NCI-H2196 treated with DMSO at 0.1 percent for 48 hours (cell line): ENCODE data around the gene CD40LG.

Experiments used
- DNase-seq: peaks from one replicate; lab custom pipeline; 2025; ENCODE audit not compliant: unreplicated experiment; lab: John Stamatoyannopoulos, UW

CD40LG gene

DNA sequence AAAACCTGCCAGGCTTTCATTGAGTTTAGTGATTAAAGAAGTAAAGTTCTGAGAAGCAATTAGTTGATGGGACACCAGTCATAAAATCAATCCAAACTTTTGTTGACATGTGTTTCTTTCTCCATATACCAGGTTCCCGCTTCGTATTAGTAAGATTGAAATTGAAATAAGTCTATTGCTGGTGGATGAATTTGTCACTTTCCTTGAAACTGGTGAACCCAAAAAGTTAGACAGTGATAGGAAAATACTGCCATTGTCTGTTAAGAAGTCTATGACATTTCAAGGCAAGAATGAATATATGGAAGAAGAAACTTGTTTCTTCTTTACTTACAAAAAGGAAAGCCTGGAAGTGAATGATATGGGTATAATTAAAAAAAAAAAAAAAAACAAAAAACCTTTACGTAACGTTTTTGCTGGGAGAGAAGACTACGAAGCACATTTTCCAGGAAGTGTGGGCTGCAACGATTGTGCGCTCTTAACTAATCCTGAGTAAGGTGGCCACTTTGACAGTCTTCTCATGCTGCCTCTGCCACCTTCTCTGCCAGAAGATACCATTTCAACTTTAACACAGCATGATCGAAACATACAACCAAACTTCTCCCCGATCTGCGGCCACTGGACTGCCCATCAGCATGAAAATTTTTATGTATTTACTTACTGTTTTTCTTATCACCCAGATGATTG, at the start of gene CD40LG:
CD40LG (plus strand) TSS at position 482 of the 684 bp plus-strand sequence; CDS start at position 573, 91 bp downstream.
- no peak for DNase-seq

DNA sequence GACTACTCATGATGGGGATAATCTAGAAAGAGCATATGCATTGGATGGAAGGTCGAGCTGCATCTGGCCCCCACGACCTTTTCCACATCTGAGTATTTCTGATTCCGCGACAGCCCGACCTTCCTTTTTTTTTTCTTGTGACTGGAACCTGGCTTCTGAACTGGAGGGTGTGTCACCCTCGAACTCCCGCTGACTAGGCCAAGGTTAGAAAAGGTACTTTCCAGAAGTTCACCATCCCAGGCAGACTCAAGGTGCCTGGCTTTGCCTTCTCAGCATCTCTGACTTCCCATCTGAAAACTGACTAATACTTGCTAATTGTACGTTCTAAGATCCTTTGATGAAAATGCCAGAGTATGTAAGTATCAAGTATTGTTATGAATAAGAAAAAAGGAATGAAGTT, 49.3 kb upstream of the CD40LG start:
- no peak for DNase-seq

DNA sequence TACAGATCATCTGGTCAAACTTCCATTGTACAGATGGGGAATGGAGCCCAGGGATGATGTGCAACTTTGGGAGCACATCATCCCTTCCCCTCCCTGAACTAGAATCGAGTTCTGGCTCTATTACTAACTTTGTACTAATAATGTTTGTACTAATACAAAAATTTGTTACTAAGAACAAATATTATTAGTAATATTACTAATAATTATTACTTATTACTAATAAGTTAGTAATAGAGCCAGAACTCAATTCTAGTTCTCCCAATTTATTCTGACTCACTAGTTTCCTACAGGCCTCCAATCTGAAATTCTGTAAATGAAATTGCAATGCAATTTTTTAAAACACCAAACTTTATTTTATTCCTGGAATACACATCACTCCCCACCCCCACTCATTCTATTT, 47.9 kb upstream of the CD40LG start:
- no peak for DNase-seq

DNA sequence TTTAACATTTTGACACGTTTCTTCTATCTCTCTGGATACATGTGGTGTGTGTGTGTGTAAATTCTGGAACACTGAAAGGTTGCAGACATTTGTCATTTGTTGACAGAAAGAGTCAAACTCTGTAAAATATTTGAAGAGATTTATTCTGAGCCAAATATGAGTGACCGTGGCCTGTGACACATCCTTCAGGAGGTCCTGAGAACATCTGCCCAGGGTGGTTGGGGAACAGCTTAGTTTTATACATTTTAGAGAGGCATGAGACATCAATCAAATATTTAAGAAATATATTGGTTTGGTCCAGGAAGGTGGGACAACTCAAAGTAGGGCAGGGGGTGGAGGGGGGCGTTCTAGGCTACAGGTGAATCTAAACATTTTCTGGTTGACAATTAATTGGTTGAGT, 40.7 kb upstream of the CD40LG start:
- DNase-seq, result no peak

GRCh38 chrX:136608295-136608933, 39.5 kb upstream of the CD40LG start:
- no peak for DNase-seq

GRCh38 chrX:136616987-136617685, 30.8 kb upstream of the CD40LG start:
- DNase-seq, result no peak

DNA sequence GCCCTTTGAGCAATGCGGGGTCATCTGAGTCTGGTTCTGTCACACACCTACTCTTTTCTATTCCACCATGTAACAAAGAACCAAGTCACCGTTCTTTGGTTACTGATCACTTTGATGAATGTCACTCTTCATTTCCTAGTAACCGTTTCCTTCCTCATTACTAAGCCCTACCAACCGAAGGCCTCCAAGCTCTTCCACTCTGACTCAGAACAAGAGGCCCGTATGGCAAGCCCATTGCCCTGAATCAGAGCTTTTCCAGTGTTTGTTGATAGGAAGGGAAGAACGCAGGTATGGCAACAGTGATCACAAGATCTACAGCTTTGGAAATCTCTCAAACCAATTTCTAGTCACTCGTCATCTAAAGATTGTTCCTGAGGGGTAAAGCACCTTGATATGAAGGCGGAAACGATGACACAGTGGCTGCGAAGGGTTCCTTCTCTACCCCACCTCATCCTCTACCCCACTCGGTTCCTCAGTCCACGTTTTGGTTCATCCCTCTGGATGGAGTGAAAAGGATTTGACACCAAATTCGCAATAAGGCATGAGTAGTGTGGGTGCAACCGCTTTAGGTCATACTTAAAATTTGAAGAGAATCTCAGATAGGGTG, 28.0 kb upstream of the CD40LG start:
- DNase-seq, result no peak

DNA sequence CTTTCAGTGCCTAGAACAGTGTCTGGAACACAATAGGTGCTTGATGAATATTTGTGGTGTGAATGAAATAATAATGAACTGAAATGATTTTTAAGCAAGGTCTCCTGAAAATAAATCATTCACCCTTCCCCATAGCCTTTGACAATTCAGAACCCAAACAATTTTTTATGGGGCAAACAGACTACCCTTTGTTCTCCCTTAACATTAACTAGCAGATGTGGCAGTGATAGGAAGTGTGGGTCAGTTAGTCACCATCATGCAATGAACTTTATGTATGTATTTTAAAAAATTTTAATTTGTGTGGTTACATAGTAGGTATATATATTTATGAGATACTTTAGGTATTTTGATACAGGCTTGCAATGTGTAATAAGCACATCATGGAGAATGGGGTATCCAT, 27.2 kb upstream of the CD40LG start:
- no peak for DNase-seq

DNA sequence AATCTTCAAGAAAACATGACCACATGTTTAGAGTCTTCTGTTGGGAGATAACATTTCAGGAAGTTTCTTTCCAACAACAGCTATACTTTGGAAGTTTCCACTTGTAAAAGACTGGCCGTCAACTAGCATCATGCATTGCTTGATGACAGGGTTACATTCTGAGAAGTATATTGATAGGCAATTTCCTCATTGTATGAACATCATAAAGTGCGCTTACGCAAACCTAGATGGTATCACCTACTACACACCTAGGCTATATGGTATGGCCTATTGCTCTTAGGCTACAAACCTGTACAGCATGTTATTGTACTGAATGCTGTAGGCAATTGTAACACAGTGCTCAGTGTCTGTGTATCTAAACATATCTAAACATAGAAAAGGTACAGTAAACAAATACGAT, 25.4 kb upstream of the CD40LG start:
- DNase-seq, result no peak

DNA sequence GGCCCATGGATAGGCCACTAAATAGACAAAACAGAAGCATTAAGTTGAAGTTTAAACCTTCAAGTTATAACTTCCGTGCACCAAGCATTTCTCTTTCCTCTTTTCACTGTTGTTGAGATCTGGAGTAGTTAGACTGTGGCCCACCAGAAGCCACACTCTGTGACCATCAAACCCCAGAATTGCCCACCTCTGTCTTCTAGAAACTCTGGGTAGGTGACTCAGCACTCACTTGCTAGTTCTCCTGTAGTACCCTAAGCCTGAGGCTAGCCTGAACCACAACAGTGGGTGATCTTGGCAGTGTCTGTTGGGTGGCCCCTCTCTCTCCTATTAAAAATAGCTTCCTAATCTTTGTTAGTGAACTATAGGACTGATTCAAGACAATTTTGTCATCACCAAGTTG, 24.6 kb upstream of the CD40LG start:
- DNase-seq, result no peak

DNA sequence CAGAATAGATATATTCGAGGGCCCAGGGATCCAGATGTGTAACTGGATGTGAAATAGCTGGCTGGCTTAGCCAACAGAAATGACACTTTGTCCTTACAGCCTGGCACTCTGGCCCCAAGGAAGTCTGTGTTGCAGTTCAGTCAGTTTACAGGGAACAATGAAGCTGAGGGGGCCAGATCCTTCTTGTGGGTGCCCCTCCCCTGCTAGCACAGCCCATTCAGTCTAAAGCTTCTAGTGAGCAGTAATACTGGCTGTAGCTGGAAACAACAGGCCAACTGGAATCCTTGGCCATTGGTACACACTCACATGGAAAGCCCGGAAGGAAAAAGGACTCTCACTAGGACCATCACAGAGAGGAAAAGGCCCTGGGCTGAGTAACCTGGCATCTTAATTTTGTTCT, 22.7 kb upstream of the CD40LG start:
- no peak for DNase-seq

- DNase-seq, result no peak
These were observed 21.7 kb upstream of the CD40LG start for GRCh38 chrX:136626237-136626636.

DNA sequence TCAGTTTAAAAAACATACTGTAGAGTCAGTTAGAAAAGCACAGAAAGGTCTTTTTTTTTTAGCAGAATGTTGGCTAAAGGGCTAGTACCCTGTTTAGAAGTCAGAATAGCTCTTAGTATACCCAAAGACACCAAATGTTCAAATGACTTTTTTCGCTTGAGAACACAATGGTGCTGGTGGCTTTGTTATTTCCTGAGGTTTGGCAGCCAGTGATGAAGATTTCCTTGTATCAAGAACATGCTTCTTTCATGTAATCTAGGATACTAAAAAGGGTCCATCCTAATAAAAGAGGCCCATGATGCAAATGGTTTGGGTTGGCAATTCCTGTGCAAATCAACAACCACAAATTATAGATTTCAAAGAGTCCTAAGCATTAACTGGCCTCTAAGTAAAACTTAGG, 21.1 kb upstream of the CD40LG start:
- no peak for DNase-seq

- DNase-seq, result no peak
These were observed 20.5 kb upstream of the CD40LG start for GRCh38 chrX:136627409-136627808.

GRCh38 chrX:136629084-136629750, 18.7 kb upstream of the CD40LG start:
- no peak for DNase-seq

GRCh38 chrX:136630881-136631280, 17.1 kb upstream of the CD40LG start:
- no peak for DNase-seq

DNA sequence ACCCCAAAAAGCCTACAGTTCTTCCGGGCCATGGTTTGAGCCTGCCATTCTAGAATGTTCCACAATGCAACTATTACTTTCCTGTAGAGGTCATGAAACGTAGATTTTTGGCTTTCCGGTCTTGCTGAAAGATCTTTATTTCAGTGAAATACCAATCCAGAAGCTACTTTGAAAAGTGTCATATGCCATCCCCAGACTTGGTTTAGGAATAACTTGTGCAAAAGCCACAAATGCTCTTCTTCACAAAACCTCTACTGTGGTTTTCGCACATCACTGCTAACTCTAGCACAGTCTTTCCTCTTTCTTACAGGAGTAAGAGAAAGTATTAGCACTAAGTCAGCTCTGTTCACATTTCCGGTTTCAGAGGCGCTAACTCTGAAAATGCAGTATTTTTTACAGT, 12.7 kb upstream of the CD40LG start:
- no peak for DNase-seq

- no peak for DNase-seq
These were observed 11.8 kb upstream of the CD40LG start for GRCh38 chrX:136636121-136636520.

DNA sequence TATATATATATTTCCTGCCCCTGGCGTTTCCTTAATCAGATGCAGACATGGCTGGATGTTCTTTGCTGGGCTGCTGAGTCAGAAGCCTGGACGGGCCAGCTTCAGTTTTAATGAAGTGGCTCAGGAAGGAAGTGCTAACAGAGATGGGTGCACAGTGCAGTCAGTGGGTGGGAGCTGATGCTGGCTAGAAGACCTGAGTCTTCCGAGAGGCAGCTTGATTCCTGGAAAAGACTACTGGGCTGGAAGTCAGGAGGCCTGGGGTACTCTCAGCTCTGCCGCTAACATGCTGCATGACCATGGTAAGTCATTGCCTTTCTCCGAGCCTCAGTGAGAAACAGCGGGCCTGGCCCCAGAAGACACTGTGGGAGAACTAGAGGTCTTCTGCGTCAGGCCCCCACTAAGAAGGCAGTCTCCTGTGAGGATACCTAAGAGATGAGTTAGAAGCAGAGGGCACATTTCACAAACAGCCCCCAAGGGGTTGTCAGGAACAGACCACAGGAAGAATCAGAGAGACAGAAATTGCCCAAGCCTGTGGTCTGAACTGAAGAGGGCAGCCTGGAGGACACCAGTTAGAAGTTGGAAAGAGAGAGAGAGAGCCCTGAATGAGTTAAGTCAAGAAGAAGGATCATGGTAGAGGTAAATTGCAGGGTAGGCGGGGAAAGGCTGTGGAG, 8.3 kb upstream of the CD40LG start:
- no peak for DNase-seq

DNA sequence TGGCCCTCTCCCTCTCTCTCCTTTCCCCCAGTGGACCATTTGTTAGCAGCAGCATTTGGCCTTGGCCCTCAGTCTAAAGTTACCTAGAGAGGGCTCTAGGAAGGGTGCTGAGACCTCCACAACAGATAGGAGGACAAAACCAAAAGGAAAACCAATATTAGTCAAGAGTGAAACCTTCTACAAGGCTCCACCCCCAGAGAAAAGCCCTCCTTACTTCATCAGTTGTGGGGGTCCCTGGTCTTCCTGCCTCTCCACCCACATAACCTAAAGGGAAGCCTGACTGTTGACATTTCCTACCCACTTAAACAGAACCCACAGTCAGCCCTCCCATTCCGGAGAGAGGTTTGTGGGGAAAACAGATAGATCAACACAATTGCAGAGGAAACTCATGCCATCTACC, 4.7 kb upstream of the CD40LG start:
- DNase-seq, result no peak
